OCI-LY7 (cell line): ENCODE measurements around the gene MTG2.

ENCODE experiments used
- CTCF ChIP-seq: fragments of 200-600 bp; sonication (generic); conservative IDR thresholded peaks from 2 replicates; pipeline ENCODE4 v1.5.1; 2014; ENCODE audit warnings: mild to moderate bottlenecking, antibody characterized with exemption, low read length, moderate library complexity, mixed read lengths
- EZH2phosphoT487 ChIP-seq: fragments of 200-600 bp; sonication (generic); IDR thresholded peaks from 2 replicates; pipeline ENCODE4 v1.6.1; 2018; ENCODE audit warnings: low read depth, borderline replicate concordance, mild to moderate bottlenecking, mixed run types, antibody characterized with exemption, low read length, moderate library complexity, mixed read lengths

- TF ChIP-seq CTCF (no peak), EZH2phosphoT487 (no peak)
Measured at GRCh38 chr20:62229667-62230066, 46.8 kb downstream of the MTG2 start.
